ENCODE measurements around the gene PTGIS.

The PTGIS gene

DNA sequence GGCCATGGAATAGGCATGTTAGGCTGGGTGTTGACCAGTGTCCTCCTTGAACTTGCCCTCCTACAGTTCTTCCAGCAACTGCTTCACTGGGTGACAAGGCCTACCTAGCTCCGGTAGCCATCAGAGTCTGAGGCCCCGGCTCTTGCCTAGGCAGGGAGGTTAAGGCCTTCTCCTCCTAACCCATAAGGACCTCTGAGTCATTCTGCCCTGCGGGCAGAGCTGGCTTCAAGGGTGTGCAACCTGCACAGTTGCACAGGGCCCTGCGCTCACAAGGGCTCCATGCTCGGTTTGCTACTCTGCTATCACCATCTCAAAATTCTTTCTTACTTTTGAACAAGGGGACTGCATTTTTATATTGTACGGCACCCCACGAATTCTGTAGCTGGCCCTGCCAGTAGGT, 103.4 kb downstream of the PTGIS start:
- in situ Hi-C loops (cut with MboI; ENCODE audit: low pct_unique_long_range_greater_than_20kb, low sequenced_read_pairs): no loop called here
- DNase-seq: no peak

DNA sequence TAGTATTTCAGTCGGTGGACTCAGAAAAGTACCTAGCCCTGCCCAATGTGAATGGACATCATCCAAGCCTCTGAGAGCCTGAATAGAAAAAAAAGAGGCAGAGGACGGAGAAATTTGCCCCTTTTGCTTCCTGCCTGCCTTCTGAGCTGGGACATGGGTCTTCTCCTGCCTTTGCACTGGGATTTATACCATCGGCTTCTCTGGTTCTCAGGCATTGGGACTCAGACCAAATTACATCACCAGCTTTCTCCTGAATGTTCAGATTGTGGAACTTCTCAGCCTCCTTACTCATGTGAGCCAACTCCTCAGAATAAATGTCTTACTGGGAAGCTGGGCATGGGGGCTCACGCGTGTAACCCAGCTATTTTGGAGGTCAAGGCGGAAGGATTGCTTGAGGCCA, 105.3 kb downstream of the PTGIS start:
- DNase-seq: no peak
- in situ Hi-C loops (cut with MboI; ENCODE audit: low pct_unique_long_range_greater_than_20kb, low sequenced_read_pairs): no loop called here

DNA sequence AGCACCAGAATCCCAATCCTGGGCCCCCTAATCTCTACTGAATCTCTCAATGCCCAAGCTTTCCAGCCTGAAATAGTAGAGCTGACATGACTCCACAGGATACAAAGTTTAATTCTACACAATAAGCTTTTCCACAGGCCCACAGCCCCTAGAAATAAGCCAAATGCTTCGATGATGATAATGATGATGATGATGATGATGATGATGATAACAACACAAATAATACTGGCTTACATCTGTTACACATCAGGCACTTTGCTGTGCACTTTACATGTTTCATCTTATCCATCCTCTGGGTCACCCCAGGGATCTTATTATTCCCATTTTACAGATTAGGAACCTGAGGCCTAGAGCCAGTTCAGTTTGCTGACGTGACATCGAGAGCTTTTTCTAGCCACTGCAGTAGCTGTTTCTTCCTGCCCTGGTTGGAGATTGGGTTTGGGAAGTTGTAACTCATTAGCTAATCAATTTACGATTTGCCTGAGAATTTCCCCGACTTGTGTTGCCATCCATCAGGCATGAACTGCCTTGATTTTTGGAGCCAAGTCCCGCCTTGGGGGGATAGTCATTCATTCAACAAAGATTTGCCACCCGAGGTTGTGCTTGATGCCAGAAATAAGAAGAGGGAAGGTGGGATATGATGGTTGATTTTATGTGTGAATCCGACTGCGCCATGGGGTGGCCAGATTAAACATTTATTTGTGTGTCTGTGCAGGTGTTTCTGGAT, 105.9 kb downstream of the PTGIS start:
- in situ Hi-C loops (cut with MboI; ENCODE audit: low pct_unique_long_range_greater_than_20kb, low sequenced_read_pairs): no loop called here

DNA sequence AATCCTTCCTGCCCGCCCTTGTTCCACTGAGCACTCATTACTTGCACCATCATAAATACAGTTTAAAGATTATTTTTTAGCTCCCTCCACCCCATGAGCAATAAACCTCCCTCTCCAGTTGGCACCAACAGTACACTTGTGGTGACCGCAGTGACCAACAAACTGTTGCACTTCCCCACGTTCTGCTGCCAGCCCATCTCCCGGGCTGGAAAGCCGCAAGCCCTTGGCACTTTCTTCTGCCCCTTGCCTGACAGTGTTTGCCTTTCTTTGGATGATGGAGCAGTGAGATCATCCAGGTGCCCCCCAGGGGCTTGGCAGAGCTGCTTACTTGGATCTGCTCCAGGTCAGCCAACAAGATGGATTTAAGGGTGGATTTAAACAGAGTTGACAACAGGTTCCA, 107.0 kb downstream of the PTGIS start:
- DNase-seq: no peak

More for the DNA sequence above, 105.9 kb downstream of the PTGIS start:
- DNase-seq: no peak

DNA sequence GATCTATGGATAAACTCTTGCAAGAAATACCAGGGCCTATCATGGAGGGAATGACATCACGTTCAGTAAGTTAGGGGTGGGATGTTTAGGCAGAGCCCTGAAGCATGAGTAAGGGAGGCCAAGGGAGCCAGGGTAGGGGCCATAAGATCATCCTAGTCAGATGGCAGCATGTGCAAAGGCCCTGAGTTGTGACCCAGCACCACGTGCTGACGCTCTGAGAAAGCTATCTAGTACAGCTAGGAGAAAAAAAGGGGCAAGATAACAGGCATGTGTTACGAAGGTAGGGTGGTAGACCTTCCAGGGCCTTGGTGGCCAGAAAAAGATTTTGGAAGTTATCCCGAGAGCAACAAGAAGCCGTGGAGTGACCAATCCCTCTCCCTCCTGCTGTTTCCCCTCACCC, 107.8 kb downstream of the PTGIS start:
- in situ Hi-C loops (cut with MboI; ENCODE audit: low pct_unique_long_range_greater_than_20kb, low sequenced_read_pairs): no loop called here
- no peak for DNase-seq

More for the DNA sequence above, 107.0 kb downstream of the PTGIS start:
- in situ Hi-C loops (cut with MboI; ENCODE audit: low pct_unique_long_range_greater_than_20kb, low sequenced_read_pairs): no loop called here

DNA sequence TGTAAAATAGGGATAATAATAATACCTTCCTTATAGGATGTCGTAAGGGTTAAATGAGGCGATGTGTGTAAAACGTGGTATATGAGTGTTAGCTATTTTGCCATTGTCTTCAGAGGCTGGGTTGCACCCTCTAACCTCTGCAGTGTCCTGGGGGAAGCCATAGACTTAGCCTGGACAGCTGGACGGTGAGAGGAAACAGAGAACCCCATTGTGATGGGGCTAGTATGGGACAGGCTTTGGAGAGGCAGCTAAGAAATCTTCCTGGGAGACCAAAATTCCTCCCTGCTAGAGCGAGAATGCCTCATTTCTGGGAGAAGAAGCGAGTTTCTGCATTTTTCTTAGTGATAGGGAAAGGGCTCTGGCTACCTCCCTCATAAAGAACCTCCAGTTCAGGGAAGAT, 108.3 kb downstream of the PTGIS start:
- DNase-seq: no peak
- in situ Hi-C loops (cut with MboI; ENCODE audit: low pct_unique_long_range_greater_than_20kb, low sequenced_read_pairs): no loop called here

DNA sequence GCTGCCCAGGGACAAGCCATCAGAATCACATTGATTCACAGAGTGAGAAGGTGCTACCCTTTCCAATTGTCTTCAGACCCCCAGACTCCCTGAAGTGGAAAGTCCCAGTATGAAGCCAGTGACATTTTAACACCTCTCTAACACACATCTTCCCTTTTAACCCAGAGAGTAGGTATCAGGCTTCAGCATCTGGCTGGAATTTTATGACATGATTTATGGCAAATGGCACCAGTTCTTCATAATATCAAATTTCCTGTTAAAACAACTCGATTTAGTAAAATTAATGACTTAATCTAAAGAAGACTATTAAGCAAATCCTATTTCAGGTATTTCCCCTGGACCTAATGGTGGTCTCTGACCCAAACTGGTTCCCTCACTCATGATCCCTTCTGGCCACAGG, 110.5 kb downstream of the PTGIS start:
- no peak for DNase-seq
- in situ Hi-C loops (cut with MboI; ENCODE audit: low pct_unique_long_range_greater_than_20kb, low sequenced_read_pairs): no loop called here

DNA sequence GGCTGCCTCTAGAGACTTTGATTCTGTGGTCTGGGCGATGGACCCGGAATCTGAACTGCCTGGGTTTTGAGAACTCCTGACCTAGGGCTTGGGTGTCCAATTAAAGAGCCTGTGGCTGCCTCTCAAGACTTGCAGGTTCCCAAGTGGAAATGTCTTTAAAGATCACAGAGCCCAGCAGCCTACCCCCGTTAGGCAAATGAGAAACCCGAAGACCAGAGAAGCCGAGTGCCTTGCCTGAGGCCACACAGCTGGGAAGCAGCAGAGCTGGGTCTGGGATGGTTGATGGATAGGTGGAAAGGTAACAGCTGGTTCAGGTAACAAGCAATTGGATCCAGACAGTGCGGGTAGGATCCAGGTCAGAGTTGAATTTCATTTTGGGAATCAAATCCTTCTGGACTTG, 111.3 kb downstream of the PTGIS start:
- in situ Hi-C loops (cut with MboI; ENCODE audit: low pct_unique_long_range_greater_than_20kb, low sequenced_read_pairs): no loop called here
- no peak for DNase-seq

DNA sequence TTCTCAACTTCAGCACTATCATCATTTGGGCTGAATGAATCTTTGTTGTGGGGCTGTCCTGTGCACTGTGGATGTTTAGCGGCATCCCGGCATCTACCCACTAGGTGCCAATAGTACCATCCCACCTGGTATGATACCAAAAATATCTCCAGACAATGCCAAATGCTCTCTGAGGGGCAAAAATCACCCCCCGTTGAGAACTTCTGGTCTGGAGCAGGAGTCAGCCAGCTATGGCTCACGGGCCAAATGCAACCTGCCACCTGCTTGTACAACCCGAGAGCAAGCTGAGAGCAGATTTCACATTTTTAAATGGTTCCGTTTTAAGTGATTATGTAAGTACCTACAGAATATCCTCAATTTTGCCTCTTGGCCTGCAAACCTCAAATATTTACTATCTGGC, 112.2 kb downstream of the PTGIS start:
- in situ Hi-C loops (cut with MboI; ENCODE audit: low pct_unique_long_range_greater_than_20kb, low sequenced_read_pairs): no loop called here
- no peak for DNase-seq
